HuH-7.5 (cell line): ENCODE data around the gene RNF34.

ENCODE experiments used
- DNase-seq: peaks from one replicate; pipeline ENCODE4 v3.0.0; 2011; ENCODE audit warnings: low spot score

The RNF34 gene

GRCh38 chr12:121467638-121468498 lies 68.0 kb downstream of the RNF34 start:
- DNase-seq = peak; percentile 29

- DNase-seq = no peak
Observed at GRCh38 chr12:121468499-121468801, 68.5 kb downstream of the RNF34 start.

- no peak for DNase-seq
Observed at GRCh38 chr12:121470751-121471150, 70.8 kb downstream of the RNF34 start.

GRCh38 chr12:121472150-121472905 lies 72.4 kb downstream of the RNF34 start:
- DNase-seq = no peak
